Measurements from ENCODE around the gene DIS3L. TPM values are rescaled to one million over a fixed set of nuclear protein-coding genes. Genes with fewer than 3 reads are reported as not detected.

Gene DIS3L
- 14.6 and 17.5 TPM in 2 replicates for total RNA-seq

GRCh38 chr15:66293419-66294156 lies at the start of gene DIS3L:
DIS3L (plus strand) TSS chr15:66293568; CDS start chr15:66293597, 29 bp downstream.

GRCh38 chr15:66253418-66254088 lies 39.8 kb upstream of the DIS3L start, which contains the start of gene MEGF11:
MEGF11 (minus strand) TSS chr15:66253750; CDS start chr15:66128403, 125,347 bp downstream.

GRCh38 chr15:66356359-66357236 lies 63.2 kb downstream of the DIS3L start, which contains the start of gene TIPIN:
TIPIN (minus strand) TSS chr15:66356685; CDS start chr15:66352947, 3,738 bp downstream.

Other genes with a start within 250 kb of the DIS3L start
- gene MEGF11, start 39.8 kb upstream of the DIS3L start, total RNA-seq, result not detected in 2 replicates
- 4.1 and 5.0 TPM in 2 replicates for gene TIPIN, start 63.1 kb downstream of the DIS3L start, total RNA-seq
- 36.7 and 40.5 TPM in 2 replicates for gene MAP2K1, start 93.3 kb downstream of the DIS3L start, total RNA-seq
- gene SNAPC5, start 204.2 kb downstream of the DIS3L start, total RNA-seq, result 9.6 and 12.4 TPM in 2 replicates
- gene RPL4, start 211.3 kb downstream of the DIS3L start, total RNA-seq, result 5,024 and 5,893 TPM in 2 replicates
- 4.5 and 8.3 TPM in 2 replicates for gene ZWILCH, start 211.8 kb downstream of the DIS3L start, total RNA-seq